ENCODE data around the gene DENND11.

DENND11 gene, protein sequence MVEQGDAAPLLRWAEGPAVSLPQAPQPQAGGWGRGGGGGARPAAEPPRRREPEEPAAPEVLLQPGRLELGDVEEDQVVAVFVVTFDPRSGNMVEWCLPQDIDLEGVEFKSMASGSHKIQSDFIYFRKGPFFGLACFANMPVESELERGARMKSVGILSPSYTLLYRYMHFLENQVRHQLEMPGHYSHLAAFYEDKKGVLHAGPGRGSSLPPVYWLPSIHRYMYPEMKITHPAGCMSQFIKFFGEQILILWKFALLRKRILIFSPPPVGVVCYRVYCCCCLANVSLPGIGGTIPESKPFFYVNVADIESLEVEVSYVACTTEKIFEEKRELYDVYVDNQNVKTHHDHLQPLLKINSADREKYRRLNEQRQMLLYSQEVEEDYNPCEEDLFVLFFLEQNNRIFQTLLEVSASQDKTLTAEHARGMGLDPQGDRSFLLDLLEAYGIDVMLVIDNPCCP

DNA sequence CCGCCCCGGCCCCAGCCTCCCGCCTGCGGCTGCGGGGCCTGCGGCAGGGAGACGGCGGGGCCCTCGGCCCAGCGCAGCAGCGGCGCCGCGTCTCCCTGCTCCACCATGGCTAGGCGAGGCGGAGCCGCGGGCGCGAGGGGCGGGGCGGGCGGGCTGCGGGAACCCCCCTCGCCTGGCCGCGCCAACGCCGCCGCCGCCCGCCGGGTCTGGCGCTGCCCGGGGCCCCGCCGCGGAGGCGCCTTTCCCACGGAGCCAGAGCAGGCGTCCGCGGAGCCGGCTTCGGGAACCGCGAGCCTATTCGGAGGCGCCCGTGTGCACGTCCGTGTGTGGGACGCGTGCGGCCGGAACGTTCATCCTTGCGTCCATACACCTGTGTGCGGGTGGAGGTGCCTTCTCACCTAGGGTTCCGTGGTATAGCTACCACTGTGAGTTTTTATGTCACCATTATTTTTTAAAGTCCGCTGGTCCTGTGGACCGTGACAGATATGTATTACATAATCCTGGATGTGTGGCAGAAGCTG, at the start of gene DENND11:
Gene DENND11, minus strand, starts transcription at position 120 of the 521 bp plus-strand sequence. Its CDS starts 13 bp downstream, at position 107.
- DNase-seq, result peak; percentile 10 to 32

DNA sequence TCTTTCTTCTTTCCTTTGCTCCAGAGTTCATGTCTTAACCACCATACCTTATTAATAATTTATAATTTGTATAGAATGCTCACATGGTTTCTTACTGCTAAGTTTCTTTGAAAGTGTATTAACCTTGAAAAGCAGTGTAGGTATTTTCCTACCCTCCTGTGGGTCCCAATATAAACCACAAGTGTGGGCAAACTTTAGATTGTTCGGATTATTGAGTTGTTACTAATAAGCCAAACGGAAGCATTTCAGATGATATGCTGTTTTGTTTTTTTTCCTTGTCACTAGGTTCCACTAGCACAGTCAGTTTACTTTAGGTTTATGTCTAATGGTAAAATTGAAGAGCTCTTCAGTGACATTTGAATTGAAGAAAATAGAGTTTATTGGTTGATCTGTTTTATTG, 46.4 kb upstream of the DENND11 start:
- DNase-seq, result no peak

DNA sequence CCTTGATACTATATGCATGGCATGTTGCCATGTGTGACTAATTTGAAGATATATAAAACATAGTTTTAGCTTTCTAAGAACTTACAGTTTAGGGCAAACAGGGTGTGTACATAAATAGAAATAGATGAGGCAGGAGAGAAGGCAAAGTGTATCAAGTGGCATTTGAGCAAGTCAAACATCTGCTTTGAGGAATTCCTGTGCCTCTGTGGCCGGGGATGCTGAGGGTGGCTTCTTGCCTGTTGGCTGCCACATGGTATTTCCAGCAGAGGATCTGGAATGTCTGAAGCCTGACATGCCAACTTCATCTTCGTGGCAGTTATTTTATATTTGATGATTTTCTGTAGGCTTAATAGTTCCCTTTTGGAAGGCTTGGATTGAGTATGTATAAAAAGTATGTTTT, 42.2 kb upstream of the DENND11 start:
- no peak for DNase-seq

DNA sequence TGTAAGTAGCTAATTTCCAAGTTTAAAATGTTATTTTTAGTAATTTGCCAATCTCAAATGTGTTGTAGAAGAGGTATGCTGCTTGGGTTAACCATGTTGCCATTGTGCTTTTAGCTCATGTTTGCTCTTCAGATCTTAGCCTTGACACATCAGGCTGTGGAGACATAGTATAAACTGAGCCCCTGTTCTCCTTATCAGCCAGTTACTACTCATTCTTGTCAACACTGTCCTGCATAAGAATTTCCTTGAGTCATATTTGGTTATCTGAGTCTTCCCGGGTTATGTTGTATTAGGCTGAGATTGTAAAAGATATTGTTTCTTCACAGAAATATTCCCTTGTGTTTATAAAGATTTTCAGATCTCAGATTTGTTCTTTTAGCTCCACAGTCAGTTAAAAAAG, 40.3 kb upstream of the DENND11 start:
- no peak for DNase-seq

DNA sequence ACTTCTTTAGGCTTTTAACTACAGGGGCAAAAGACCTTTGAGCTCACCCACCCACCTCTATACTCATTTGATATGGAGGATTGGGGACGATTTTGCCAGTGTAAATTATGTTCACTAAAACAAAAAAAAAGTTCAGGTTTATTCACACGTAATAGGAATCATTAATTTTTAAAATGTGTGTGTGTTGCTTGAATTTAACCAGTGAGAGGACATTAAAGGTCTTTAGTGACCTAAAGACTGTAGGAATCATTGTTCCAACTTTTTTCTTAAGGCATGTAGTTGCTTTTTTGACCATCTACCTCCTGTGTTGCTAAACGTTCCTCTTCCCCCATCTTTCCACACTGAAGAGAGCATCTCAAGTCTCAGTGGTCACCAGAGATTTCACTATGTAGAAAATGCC, 37.3 kb upstream of the DENND11 start:
- no peak for DNase-seq

DNA sequence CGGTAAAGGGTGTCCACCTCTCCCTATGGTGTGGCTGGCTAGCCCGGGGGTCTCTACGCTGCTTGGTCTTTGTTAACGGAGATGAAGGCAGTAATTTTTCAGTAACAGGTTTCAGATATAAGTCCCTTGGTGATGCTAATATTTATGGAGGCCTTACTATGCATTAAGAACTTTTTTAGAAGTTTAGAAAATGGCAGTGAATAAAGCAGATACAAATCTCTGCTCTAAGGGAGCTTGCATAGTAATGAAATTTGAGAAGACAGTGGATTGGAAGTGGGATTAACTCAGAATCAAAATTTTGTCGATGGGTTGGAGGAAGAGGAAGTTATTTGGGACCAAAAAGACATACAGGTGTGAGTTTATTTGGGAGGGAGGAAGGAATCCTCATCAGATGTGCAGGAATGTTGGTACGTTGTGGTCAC, 36.6 kb upstream of the DENND11 start:
- no peak for DNase-seq

DNA sequence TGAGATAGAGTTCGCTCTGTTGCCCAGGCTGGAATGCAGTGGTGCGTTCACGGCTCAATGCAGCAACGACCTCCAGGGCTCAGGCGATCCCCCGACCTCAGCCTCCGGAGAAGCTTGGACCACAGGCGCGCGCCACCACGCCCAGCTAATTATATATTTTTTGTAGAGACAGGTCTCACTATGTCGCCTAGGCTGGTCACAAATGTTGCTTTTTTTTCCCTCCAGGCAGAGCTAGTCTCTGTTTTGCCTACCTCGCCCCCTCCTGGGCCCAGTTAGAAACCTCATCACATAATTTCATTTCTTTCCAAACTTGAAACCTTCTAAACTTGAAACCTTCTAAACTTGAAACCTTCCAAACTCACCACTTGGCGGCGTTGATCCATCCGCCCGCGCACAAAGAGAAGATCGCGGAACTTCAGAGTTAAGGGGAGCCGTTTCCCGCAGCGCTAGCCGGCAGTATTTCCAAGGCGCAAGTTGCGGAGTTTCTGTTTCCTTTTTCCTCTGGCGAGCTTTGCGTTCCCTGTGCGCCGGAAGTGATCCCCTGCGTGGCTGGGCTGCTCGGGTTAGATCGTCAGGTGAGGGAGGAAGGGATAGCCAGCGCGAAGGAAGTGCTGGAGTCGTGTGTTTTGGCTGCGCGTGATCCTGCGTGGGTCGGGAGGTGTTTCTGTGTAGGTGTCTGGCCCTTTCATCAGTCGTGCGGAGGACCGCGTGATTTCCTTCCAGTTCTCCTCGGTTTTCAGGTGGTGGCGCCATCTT, 36.0 kb upstream of the DENND11 start, which contains the start of gene SSBP1:
Gene SSBP1, plus strand, starts transcription at position 523 of the 756 bp plus-strand sequence. CDS start 809 bp downstream, outside the sequence.
- DNase-seq, result peak; percentile 75 to 97

DNA sequence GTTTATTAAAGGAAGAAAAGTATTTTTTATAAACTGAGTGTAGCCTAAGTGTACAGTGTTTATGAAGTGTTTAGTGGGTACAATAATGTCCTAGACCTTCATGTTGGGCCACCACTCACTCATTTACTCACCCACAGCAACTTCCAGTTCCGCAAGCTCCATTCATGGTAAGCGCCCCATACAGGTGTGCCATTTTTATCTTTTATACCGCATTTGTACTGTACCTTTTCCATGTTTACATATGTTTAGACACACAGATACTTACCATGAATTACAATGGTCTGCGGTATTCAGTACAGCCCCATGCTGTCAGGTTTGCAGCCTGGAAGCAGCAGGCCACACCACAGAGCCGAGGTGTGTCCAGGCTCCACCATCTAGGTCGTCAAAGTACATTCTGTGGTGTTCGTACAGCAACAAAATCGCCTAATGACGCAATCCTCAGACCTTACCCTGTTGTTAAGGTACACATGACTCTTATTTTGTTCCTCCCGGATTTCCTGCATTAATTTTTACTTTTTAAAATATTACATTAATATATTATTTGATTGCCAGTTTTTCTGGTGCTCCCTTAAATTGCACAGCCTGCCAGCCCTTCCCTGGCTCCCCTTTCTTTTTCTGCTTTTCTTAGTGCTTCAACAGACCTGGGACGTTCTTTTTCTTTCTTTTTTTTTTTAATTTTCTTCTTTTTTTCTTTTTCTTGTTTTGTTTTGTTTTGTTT, 35.3 kb upstream of the DENND11 start:
- no peak for DNase-seq

DNA sequence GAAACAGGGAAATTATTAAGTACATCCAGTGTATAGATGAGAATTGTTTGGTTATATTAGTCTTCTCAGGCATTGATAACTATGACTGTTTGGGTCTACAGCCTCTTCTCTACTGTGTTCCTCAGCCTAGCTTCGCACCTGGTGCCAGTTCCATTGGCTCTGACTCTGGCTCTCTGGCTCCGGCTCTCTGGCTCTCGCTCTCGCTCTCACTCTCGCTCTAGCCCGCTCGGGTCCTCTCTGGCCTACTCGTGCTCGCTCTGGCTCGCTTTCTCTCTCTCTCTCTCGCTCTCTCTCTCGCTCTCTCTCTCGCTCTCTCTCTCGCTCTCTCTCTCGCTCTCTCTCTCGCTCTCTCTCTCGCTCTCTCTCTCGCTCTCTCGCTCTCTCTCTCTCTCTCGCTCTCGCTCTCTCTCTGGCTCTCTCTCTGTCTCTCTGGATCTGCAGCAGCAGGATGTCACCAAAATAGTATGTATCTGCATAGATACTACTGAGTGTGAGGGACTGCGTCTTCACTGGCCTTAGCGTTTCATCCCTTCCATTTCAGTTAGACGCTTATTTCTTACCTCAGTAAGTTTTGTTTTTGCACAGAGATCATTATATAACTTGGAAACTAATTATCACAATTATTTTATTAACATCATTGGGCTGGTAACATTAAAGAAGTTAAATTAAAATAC, 29.6 kb upstream of the DENND11 start:
- no peak for DNase-seq

DNA sequence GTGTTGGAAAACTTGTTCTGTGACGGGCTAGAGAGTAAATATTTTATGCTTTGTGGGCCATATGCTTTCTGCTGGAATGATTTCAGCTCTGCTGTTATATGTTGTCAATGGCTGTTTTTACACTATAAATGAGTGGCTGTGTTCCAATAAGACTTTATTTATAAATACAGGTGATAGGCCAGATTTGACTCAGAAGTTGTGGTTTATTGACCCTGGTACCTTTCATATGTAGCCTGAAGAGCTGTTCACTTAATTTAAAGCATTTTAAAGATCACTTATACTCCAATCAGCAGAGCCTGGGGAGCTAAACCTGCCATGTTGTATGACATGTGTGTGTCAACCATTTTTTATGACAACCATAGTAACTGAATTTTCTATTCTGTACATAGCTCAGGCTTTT, 27.1 kb upstream of the DENND11 start:
- no peak for DNase-seq

DNA sequence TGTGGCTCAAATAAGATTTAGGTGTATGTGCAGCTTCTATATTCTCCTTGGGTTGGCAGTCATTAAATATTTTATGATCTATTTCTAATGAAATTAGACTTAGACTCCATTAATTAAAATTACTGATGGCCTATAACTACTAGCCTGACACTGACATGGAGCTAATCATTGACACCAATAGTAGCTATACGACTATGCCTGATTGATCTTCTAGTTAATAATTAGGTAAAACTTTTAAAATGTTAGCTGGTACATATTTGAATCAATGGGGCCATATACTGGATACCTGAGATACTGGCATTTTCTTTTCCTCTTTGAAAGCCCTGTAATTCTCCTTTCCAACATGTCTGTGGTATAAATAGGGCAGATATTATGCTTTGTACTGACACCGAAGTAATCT, 20.6 kb upstream of the DENND11 start:
- DNase-seq, result no peak

DNA sequence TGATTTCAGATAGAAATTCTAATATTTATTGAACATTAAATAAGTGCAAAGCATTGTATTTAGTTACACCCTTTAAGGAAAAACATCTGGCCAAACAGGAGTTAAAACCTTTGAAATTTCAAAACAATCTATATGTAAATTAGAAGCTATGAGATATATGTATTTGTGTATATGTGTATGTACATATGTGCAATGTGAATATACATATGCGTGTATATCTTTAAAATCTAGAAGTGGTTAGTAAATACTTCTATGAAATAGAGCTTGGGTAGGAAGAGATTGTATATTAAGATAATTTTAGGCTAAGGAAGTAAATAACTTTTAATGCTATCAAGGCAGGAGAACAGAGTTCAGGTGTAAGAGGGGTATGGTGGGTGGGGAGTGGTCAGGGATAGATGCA, 15.5 kb upstream of the DENND11 start:
- no peak for DNase-seq

DNA sequence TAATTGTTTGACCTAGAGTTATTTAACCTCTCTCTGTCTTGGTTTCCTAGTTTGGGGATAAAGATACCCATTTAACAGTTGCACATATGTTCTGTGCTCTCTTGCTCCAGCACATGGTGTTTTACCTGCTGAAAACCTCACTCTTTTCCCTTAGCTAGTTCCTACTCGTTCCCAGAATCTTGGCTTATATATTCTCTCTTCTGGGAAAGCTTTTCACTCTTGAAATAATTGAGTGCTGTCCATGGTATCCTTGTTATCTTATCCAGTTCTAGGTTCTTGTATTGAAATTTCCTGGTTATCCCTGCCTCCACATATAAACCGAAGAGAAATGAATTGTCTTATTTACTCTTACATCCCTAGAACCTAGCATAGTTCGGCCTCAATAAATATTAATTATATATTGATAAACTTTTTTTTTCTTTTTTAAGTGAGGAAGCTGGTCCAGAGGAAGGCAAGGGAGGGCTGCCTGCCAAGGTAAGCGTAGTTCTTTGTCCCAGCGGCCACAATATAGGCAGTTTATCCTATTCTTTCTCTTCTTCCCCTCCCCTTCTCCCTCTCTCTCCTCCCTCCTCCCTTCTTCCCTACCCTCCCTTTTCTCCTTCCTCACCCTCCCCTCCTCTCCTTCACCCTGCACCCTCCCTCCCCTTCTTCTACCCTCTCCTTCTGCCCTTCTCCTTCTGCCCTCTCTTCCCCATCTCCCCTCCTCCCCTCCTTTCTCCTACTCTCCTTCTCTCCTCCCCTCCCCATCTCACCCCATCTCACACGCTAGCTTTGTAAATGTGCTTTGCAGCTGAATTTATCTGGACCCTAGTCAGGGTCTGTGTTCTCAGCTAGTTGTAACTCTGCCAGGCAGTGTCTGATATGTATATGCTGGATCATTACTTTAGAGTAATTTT, 14.1 kb upstream of the DENND11 start:
- DNase-seq, result no peak

DNA sequence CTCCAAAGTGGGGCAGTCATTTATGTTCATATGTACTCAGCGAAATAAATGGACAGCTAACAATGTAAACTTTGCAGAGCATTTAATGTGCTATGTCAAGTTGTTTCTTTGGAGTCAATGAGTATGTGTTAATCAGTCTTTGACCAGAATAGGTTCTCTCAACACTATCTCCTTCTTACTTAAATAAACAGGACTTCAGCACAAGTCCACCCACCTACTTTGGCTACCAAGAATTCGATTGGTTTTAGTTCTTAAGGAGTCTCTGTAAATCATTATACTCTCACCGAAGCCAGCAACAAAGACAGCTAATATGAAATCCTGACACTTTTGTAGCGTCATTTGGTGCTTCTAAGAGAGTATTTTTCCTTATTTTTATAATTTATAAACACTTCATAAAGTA, 13.1 kb upstream of the DENND11 start:
- no peak for DNase-seq

DNA sequence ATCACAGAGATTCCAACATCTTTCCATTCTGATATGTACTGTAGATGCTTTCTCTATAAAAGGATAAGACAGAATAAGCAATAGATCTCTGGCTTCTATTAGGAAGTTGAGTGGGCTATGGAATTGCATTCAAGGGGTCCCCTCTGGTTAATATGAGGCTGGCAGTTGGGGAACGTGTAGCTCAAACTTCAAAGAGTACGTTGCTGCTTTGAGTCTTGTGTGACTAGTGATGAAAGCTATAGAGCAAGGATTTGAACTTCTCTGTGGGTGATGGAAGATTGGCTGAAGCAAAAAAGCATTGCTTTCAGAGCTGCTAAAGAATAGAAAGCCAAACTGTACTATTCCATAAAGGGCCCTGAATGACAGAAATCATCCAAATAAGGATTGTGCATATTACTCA, 12.6 kb upstream of the DENND11 start:
- no peak for DNase-seq

DNA sequence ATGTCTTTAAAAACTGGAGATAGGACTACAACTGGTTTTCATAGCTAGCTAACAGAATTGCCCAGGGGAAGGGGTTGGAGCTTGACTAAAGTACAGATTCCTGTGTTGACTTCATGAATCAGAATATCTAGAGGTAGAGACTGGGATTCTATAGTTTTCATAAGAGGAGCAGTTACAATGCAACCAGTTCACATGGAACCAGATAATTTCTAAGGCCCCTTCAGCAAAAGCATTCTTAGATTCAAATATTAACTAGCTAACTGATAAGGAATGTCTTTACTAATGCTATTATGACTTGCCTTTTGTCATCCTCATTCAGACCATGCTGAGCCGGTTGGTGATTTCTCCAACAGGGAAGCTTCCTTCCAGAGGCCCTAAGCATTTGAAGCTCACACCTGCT, 11.9 kb upstream of the DENND11 start:
- DNase-seq, result no peak

DNA sequence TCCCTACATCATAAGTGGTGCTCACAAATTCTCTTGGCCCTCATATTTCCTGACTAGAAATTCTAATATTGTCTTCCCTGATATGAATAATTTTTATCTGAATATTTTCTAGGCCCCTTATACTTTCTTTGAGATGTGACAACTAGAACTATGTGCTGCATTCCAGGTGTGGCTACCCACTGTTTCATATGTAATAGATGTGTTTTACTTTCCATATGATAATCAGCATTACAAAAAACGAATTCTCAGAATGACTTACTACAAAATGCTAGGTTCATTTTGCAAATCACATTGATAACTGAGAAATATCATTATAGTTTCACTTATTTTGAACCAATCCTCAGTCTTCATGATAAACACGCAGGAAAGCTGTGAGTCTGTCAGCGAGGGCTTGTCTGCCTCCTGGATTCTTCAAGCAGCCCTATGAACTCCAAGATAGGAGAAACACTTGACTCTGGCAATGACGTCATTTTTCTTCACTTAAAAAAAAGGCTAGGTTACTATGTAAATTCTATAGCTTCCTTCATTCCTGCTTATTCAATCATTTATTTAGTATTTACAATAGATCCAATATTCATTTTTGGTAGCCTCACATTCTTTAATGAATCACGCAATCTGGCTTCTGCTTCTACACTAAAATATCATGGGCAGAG, 10.8 kb upstream of the DENND11 start:
- DNase-seq, result no peak

DNA sequence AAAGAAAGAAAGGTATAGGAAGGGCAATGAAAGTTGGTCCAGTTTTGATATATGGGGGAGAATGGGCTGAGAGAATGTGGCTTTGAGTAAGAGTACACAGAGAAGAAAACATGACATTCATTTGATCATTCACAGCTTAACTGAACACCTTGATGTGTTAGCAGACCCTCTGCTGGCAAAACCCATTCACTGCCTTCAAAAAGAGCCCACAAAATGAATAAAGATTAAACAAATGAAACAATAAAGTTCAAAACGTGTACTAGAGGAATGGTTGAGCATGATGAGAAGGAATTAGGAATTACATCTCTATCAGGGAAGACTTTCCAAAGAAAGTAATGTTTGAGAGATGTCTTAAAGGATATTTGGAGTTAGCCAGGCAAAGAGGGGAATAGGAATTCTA, 8.3 kb upstream of the DENND11 start:
- DNase-seq, result no peak

DNA sequence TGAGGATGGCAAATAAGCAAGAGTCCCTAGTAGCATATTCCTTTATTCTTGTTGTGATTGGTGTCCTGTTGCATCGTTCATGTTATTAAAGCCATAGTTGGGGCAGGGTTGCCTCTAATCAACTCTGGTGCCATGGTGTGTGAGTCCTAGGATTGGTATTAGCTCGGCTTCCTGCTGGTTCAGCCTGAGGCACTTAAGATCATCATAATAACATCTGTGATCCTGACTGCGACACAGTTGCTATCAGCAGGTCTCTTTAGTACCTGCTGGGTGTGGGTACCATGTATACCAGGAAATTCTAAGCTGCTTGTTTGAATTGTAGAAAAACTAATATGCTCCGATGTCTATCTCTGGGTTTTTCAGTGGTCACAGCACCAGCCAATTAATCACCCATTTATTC, 7.8 kb upstream of the DENND11 start:
- DNase-seq, result no peak

DNA sequence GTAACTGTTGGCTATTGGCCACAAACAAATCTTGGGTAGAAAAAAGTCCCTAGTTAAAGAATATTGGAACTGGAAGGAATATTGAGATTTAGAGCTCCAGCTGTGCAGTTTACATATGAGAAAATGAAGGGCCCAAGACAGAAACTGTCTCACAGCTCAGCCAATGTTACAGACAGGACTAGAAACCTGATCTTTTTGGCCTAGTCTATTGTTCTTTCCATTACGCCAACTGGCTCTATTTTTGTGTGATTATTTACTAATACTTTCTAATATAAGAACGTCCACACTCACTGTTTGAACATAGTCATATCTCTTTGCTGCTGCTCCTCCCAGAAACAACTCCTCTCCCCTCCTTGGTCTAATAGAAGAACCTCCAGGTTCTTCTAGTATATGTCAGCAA, 7.4 kb upstream of the DENND11 start:
- no peak for DNase-seq

DNA sequence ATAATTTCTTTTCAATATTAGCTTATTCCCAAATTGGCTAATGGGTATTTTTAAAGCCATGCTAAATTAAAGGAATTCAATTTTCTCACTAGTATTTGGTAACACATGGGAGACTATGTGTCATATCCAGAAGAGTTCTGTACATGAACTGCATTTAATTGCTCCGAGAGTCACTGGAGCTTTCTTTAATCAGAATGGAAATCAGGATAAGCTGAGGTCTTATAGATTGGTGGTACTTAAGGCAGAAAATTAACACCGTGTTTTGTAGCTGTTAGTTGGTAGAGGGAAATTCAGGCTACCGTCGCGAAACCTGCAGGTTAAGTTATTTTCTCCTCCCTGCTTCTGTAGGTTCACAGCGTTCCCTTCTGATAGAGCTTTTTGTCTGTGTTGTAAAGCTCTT, 6.4 kb upstream of the DENND11 start, which contains the start of gene WEE2:
Gene WEE2, plus strand, starts transcription at position 3 of the 400 bp plus-strand sequence. CDS start 406 bp downstream, outside the sequence.
- DNase-seq, result no peak
